ENCODE data around the gene CUL4A.
A peak's percentile ranks its signal among the peaks of the same experiment; 100 is the strongest.

The CUL4A gene

DNA sequence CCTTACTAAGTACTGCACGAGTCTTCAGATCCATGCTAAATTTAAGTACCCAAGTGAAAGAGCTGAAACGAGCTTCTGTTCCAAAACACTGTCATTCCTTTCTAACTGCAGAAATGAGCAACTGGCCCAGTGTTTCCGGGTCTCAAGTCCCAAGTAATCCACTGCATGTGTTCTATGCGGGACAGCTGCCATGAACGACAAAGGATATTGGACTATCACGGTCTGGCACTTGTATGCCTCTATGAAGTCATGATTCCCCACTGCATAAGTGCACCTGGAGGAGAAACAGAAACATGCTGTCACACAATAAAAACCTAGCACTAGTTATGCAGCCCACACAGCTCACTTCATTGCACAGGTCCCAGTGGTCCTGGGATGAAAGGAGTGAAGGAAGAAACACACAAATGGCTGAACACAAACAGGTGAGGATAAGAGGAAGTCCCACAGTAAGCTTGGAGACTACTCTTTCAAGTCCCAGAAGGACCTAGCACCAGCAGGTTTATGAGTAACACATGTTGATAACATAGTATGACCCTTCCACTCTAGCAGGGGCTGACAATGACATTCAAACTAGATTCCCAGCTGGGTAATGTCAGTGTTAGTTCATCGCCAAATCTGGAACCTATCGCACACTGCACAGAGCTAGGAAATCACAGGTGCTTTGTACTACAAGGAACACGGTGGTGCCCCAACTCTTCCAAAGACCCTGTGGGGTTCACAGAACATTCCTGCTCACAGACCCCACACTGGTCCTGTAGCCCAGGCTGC is 12.3 kb upstream of the CUL4A start:
- TF ChIP-seq, protein P1, sequence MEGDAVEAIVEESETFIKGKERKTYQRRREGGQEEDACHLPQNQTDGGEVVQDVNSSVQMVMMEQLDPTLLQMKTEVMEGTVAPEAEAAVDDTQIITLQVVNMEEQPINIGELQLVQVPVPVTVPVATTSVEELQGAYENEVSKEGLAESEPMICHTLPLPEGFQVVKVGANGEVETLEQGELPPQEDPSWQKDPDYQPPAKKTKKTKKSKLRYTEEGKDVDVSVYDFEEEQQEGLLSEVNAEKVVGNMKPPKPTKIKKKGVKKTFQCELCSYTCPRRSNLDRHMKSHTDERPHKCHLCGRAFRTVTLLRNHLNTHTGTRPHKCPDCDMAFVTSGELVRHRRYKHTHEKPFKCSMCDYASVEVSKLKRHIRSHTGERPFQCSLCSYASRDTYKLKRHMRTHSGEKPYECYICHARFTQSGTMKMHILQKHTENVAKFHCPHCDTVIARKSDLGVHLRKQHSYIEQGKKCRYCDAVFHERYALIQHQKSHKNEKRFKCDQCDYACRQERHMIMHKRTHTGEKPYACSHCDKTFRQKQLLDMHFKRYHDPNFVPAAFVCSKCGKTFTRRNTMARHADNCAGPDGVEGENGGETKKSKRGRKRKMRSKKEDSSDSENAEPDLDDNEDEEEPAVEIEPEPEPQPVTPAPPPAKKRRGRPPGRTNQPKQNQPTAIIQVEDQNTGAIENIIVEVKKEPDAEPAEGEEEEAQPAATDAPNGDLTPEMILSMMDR (IDR thresholded peaks at IDR 0.05; ENCODE audit: control insufficient read depth, extremely low read depth, insufficient read depth): no peak
- DNase-seq (ENCODE audit: low read depth): peak; percentile 90
- peak overlapping the region; percentile 11; the same call in 1 of the 2 replicates for H3K4me3 ChIP-seq (ENCODE audit: low read depth, low read length)

DNA sequence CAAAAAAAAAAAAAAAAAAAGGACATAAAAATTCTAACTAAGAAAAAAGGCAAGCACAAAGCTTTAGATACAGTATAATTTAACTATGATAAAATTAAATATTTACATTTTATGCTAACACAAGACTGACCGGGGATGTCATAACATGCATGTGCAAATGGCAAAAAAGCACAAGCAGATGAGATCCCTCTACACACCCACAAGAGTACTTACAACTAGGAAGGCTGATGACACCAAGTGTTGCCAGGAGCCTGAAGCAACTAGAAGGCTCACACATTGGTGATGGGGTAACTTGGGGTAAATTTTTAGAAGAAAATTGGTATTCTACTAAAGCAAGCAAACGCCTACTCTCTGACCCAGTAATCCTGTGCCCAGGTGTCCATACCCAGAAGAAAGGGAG is 7.6 kb upstream of the CUL4A start:
- no peak for DNase-seq (ENCODE audit: low read depth)
- no peak overlapping the region for H3K4me3 ChIP-seq (ENCODE audit: low read depth, low read length)
- TF ChIP-seq, protein P1 (IDR thresholded peaks at IDR 0.05; ENCODE audit: control insufficient read depth, extremely low read depth, insufficient read depth): no peak

DNA sequence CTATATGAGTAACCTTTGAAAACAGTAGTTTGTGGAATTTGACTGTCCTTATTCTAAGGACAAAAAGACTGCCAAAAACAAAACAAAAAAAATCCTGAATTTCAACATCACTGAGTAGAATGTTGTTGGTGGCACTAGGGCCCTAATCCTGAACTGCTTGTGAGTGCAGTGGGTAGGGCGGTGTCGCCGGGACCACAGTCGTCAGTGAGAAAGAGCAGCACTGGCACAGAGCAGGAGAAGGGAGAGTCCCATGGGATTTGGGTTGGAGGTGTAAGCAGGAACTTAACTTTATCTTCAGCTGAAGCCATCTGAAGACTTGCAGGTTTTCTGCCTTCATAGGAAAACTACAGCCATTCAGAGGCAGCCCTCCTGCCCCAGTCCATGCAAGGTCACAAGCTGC is 6.5 kb upstream of the CUL4A start:
- TF ChIP-seq, protein P1 (IDR thresholded peaks at IDR 0.05; ENCODE audit: control insufficient read depth, extremely low read depth, insufficient read depth): no peak
- no peak for DNase-seq (ENCODE audit: low read depth)
- H3K4me3 ChIP-seq (ENCODE audit: low read depth, low read length): no peak overlapping the region

DNA sequence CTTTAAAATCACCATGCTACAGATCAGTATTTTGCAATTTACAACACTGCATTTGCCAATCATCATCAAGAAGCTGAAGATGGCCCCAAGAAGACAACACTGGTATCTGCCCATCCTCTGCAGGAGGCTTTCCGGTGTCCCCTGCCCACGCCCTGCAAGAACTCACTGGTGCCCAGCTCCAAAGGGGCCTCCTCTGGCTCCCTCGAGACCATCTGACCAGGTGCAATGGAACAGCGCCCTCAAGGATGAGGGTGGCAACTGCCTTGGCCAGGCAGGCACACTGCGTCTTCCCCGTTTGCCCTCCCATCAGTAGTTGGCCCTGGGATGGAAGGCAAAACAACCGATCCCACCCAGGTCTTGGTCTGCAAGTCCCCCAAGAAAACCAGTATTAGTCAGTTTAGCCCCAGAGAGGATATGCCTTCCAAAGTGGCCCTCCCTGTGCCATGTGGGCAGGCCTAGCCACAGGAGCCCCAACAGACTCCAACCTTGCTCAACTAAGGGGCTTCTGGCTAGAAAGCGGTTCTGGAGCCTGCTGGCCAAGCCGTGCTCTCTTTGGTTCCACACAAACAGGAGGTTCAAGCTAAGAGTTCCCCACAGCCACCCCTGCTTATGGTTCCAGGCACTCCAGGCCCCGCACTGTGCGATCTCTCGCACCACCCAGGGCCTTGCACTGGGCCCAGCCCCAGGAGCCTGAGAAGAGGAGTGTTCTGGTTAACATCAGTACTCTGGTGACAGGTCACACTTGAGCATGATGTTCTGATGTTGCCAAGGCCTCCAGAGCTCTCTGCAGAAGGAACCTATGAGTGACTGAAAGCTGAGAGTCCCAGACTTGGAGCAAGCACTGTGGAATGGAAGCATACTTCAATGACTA is 5.7 kb upstream of the CUL4A start:
- no peak for DNase-seq (ENCODE audit: low read depth)
- H3K4me3 ChIP-seq (ENCODE audit: low read depth, low read length): no peak overlapping the region
- TF ChIP-seq, protein P1 (IDR thresholded peaks at IDR 0.05; ENCODE audit: control insufficient read depth, extremely low read depth, insufficient read depth): no peak

DNA sequence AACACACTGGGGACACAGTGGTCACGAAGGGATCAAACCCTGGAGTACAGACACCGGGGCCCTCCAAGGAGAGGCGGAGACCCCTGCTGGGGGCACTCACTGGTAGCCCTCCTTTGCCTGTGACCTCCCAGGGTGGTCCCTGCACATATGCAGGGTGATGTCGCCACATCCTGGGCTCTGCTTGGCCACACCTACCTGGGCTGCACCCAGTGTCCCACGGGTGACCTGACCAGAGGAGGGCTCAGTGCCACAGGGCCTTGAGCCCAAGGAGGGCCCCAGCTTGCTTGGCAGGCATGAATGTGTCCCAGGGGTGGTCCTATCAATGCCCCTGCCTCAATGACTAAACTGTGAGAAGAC is 5.1 kb upstream of the CUL4A start:
- DNase-seq (ENCODE audit: low read depth): no peak
- TF ChIP-seq, protein P1 (IDR thresholded peaks at IDR 0.05; ENCODE audit: control insufficient read depth, extremely low read depth, insufficient read depth): no peak
- no peak overlapping the region for H3K4me3 ChIP-seq (ENCODE audit: low read depth, low read length)

DNA sequence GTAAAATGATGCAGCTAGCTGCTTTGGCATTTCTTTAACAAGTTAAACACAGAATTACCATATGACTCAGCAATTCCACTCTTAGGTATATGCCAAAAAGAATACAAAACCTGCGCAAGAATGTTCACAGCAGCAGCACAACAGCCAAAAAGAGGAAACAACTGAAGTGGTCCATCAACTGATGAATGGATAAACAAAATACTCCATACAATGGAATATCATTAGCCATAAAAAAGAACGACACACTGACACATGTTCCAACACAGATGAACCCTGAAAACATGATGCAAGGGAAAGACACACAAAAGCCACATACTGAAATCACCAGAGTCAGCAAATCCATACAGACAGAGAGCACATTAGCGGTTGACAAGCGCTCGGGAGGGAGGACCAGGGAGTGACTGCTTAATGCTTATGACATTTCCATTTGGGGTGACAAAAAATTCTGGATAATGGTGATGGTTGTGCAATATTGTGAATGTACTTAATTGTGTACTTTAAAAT is 3.9 kb upstream of the CUL4A start:
- no peak for DNase-seq (ENCODE audit: low read depth)
- no peak overlapping the region for H3K4me3 ChIP-seq (ENCODE audit: low read depth, low read length)
- TF ChIP-seq, protein P1 (IDR thresholded peaks at IDR 0.05; ENCODE audit: control insufficient read depth, extremely low read depth, insufficient read depth): no peak
